Stimulated activated CD8-positive, alpha-beta memory T cell treated with anti-CD3 and anti-CD28 coated beads, Interleukin-4, amount 100 ng/mL, for 4 hours (primary cell): ENCODE results near the gene CDH13.

Experiments
- DNase-seq, 2 donors: peaks; one replicate each; pipeline ENCODE4 v3.0.0-alpha.2; 2020; ENCODE audit warnings: low read depth in 2 of 2, low spot score in 1 of 2

CDH13 gene

DNA sequence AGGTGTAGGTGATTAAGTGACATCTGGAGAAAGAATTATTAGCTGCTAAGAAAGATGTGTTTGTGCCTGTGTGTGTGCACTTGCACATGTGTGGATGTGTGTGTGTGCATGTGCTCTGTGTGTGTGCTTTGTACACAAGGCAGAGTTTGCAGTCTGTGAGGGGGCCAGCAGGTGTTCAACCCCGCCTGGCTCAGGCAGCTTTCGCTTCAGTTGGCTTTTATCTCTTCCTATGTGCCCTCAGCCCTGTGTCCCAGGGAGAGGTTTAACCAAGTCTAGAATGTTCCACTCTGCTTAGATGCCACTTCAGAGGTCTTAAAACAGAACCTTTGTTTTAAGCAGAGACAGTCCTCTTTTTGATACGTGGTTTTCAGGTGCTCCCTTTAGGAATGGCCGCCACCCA is 58.8 kb downstream of the CDH13 start:
- no peak for DNase-seq

DNA sequence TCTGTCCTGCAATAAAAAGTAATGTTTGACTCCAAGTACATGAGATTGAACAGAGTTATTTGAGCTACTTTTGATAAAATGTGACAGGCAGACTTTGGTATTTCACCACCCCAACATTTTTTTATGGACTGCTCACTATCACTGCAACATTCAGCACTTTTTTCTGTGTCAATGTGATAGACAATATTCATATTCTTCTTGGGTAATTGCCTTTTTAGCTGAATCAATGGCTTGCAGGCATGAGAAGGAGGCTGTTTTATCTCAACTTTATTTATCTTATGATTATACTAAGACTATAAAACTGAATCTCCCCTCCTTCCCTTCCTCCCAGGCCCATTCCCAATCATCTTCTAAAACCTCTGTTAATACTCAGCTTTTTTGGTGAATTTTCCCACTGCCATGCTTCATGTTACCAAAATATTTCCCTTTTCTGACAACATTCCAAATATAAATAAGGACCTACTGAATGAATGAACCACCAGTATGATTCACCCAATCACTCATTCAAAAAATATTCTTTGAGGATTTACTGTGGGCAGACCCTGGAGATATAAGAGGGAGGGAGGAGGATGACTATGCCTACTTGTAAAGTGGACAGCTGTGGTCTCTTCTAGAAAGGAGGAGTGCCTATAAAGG is 67.6 kb downstream of the CDH13 start:
- DNase-seq, result no peak

DNA sequence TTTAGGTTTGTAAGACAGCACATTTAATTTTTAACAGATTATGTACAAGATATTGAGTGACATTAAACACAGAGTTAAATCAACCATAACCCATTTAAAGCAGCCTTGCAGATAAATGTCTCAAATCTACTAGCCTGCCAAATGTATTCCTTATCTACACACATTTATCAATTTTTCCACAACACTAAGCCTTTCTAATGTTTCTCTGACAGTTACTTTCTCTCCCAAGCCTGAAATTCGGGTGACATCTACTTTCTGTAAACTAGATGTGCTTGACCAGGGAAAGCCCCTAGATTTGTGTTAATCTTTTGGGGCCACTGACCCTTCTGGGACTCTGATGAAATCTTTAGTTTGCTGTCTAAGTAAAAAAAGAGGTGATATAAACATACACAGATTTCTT is 69.0 kb downstream of the CDH13 start:
- no peak for DNase-seq

DNA sequence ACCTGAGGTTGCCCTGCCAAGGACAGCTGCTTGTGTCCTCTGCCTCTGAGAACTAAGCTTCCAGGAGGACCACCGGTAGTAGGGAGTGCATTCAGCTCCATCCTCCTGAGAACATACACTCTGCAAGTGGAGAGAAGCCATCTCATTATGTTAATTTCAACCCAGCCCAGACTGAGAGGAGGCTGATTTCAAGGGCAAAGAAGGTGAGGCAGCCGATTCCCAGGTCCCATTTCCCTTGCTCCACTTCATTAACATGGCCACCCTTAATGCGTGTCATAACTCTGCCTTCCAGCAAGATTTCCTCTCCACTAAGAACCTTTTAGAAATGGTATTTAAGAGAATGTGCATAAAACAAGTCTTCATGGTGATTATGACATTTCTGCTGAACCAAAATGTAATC is 72.5 kb downstream of the CDH13 start:
- no peak for DNase-seq

DNA sequence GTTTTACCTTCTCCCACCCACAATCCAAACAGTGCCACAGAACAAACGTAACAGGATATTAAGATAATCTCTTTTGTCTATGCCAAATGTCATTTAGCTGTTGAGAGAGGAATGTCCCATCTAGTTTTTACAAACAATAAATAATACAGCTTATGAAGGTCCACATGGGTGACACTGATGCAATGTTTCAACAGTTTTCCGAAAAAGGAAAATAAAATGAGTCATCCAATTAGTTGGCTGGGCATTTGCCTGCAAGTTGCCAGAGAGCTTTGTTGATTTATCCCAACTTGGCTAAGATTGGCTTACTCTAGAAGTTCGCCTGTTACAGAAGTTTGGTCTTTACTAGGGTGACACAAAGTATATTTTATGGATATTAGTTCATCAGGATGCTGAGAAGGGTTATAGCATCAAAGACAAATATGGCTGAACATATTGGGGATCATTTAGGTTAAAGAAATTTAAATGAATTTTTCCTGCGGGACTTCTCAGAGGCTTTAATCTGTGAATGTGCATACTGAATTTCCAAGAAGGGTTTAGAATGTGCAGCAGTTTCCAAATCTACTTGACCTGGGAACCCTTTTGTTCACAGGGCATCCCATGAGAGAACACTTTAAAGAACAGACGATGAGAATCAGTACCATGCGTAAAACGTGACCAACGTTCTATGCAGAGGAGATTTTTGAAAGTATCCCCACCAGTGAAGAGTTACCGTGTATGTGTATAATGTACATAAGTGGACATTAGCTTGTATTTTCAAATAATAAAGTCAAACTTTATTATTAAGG is 73.1 kb downstream of the CDH13 start:
- DNase-seq, result no peak

DNA sequence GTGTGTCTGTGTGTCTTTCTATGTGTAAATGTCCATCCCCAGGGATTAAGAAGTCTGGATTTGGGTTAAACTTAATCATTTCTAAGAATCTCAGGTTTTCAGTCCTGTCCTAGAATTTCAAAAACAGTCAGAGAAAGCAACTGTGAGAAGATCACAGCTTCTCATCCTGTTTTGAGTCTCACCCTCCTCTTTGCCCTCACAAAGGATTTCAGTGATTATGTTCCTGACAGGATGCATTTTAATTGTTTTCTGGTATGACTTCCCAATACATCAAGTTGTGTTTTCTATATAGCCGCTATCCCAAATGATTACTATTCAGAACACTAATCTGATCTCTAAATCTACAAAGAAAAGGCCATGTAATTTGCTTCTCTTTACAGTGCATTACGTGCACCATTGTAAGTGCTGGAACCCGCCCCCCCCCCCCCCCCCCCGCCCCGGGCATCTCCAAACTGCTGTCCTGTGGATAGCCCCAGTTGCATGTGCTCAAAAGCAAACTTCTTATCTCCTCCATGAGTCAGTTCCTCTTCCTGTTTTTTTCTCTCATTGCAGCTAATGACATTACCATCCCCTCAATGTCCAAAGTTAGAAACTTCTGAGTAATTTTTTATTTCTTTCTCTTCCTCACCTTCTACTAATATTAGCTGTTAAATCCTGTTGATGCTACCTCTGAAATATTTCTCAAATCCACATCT is 73.9 kb downstream of the CDH13 start:
- no peak for DNase-seq

DNA sequence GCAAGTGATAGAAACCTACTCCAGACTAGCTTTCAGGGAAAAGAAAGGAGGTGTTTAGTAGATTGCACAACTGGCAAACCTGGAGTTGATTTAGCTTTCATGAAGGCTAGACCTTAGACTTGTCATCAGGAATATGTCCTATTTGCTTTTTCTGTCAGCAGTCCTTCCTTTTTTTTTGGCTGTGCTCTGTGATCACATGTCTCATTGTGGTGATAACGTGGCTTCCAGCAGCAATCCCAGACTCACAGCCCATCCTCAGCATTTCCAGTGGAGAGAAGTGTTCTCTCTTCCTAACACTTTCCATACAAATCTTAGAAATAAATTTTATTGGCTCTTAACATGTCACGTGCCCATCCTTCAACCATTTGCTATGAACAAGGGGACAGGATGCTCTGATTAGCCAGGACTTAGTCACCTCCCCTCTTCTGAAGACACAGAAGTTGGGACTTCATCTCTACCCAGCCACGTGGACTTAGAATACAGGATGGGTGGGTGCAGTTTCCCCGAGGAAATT is 74.7 kb downstream of the CDH13 start:
- no peak for DNase-seq

DNA sequence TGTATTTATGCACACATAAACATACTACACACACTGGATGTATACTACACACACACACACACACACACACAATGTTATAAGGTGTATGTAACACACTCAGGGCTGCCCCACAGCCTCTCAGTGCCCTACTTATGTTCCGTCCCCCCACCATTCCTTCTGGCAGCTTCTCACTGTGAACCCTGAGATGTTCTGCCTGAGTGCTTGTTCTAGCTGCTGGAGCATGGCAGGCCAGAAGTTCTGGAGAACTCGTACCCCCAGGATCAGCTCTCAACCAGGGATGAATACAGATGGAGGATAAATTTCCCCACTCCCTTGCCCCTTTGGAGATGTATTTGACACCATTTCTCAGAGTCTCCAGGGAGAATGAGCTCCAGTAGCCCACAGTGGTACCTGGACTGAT is 76.4 kb downstream of the CDH13 start:
- DNase-seq, result no peak

DNA sequence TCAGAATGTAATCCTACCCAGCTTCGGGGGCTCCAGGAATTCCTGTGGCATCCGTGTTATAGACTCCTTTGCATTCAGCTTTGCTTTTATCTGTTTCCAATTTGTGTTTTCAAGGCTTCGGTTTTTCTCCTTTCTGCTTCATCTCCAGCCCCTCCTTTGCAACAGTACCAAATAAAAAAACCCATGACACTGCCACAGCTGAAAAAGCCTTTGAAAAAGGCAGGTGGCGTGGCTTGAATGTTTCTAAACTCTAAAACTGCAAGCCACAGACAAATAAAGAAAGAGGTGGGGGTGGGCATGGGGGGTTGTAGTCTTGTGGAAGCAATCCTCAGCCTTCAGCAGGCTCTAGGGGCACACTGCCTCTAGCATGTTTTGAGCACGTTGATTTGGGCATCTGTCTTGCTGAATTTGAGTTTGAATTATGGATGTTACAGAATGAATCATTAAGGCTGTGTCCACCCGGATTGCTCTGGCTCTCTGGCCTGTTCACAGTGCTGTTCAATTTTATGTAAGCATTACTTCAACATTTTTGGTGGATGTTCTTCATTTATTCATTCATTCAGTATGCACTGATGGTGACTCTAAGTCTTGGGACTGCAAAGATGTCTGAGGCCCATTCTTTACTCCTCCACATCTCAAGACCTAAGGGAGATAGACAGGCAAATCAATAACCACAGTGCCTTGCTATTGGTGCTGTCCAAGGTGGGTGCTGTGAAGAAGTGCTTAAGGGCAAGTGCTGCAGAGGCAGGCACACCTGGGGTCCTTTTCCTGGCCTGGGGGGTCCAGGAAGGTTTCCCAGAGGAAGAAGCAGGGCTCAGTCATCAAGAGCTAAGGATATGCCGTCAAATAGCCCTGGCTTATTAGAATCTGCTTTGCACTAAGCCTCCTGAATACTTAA is 77.4 kb downstream of the CDH13 start:
- no peak for DNase-seq

DNA sequence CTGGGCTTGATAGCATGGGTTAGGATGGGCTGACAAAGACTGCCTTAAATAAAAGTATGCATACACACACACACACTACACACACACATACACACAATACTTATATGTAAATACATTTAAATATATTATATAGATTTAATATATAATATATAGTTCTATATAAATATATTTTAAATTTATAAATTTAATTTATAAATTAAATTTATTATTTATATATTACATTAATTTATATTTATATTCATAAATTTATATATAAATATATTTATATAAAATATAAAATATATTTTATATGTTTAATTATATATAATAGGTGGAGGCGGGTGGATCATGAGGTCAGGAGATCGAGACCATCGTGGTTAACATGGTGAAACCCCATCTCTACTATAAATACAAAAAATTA is 83.2 kb downstream of the CDH13 start:
- no peak for DNase-seq

DNA sequence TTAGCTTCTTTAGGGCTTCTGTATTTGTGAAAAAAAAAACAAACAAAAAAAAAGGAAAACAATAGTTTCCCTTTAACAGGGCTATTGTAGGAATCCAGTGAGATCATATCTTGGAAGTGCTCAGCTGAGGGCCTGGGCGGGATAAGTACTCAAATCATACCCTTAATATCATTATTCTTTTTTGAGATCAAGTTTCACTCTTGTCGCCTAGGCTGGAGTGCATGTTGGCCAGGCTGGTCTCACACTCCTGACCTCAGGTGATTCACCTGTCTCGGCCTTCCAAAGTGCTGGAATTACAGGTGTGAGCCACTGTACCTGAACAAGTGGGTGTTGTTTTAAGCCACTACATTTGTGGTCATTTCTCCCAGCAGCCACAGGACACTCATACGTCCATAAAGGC is 87.0 kb downstream of the CDH13 start:
- DNase-seq, result no peak

DNA sequence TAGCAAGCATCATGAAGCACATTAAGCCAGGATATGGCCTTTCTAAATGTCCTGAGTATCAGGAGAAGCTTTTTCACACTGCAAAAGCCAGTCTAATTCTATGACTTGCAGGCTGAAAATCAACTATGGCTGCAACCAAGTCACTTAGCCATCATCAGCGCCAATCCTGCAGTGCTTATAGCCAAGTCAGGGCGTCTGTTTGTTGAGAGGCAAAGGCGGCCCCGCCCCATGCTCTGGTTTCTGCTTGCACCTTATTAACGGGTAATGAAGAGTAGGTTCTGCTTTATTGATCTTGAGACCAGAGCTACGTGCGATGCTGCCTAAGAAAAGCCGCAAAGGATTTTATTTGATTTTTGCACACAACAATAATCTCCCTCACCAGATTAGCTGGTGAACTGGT is 88.4 kb downstream of the CDH13 start:
- DNase-seq, result no peak

DNA sequence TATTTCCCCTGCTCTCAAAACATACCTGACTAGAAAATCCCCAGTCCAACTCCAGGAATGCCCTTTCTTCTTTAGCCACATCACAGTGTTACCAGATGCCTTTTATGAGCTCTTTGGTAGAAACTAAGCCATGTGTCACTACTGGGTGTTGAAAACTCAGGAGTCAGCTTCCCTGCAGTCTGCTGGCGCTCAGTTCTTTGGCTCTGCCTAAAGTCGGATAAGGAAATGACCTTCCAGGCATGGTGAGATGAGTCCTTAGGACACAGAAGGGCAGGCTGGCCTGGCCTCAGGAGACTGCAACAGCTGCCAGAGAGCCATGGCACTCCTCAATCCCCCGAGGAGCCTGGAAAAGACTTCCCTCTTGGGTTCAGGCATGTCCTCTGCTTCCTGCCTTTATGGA is 89.1 kb downstream of the CDH13 start:
- DNase-seq, result no peak

DNA sequence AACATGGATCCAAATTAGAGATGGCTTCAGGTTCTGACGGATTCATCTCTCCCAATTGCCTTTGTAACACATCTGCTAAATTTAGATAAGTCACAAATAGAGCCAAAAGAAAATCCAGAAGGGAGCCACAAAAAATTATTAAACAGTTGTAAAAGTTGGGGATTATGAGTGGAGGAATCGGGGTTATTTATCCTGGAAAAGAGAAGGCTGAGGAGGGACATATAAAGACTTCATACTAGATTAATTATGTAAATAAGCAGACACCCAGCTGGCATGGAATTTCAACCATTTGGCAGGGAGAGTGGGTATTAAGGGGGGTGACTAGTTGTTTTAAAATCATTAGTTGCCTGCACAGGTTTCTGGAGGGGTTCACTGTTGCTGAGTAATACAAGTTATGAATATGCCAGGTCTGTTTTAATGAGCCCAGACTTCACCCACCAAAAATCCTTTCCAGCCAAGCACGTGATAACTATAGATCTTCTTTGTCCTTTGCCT is 89.6 kb downstream of the CDH13 start:
- no peak for DNase-seq

DNA sequence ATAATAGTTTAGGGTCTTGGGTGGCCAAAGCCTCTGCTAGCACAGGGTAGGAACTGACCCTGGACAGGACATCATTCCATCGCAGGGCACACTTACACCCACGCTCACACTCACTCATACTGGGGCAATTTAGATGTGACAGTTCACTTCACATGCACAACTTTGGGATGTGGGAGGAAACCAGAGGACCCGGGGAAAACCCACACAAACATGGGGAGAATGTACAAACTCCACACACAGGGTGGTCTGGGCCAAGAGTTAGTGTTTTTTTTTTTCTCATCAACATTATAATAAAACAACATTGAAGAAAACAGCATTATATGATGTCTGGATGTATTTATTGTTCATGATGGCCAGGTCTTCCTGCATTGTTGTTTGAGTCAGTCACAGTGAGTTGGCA is 93.6 kb downstream of the CDH13 start:
- no peak for DNase-seq

DNA sequence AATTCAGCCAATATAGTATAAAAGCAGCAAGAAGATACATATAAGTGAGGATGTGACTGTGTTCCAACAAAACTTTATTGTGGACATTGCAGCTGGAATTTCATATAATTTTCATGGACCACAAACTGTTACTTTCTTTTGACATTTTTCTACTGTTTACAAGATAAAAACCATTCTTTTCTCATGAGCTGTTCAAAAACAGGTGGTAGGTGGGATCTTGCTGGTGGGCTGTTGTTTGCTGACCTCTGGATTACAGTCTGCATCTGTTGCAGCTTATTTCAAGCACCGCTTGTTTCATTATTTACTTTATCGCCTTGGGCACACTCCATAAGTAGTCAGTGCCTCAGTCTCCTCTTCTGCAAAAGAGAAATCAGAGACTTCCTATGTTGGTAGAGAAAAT is 99.5 kb downstream of the CDH13 start:
- DNase-seq, result no peak

DNA sequence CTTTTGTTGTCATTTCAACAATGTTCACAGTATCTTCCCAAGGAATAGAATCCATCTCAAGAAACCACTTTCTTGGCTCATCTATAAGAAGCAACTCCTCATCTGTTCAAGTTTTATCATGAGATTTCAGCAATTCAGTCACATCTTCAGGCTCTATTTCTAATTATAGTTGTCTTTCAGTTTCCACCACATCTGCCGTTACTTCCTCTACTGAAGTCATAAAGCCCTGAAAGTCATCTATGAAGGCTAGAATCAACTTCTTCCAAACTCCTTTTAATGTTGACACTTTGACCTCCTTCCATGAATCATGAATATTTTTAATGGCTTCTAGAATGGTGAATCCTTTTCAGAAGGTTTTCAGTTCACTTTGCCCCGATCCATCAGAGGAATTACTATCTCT is 102.1 kb downstream of the CDH13 start:
- DNase-seq, result no peak

DNA sequence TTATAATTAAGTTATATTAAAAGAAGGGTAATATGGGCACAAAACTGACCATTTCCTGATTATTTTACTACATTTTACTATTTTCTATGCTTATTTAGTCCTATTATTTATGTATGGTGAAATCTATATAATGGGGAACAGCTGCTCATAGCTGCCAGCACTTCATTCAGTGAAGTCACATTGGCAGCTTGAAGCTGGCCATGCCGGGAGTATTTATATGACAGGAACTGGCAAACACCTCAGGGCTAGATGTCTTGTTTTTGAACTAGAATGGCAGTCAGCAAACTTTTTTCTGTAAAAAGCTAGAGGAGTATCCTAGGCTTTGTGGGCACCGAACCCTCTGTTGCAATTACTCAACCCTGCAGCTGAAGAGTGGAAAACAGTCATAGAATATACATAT is 104.1 kb downstream of the CDH13 start:
- DNase-seq, result no peak

DNA sequence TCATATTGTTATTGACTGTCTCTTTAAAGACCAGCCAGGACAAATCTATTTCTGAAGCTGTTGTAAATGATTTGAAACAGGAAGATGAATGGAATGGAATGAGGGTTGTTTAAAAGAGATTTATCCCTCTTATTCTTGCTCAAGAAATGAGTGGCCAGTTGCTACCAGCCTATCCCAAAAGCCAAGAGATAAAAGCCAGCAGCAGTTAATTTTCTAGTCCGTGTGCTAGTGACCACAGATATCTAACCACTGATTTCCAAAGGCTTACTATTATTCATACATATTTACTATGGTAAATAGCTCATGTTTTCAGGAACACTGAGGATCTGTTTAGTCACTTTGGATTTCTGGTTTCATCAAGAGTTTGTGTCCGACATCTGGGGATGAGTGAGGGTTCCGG is 105.7 kb downstream of the CDH13 start:
- no peak for DNase-seq

DNA sequence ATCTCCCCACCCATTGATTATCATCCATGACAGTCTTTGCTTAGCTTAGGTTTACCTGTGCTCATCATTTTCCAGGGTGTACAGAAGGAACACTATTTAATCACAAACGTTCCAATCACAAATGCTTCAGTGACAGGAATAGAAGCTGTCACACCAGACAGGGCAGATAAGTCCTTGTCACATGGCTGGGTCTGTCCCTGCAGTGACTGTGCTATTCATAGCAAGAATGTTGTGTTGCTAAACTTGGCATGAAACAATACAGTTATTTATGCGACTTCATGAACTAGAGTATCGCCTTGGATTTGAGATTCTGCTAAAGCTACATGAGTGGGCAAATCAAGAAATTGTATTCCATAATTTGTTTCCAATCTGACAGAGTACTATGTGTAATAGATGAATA is 108.4 kb downstream of the CDH13 start:
- DNase-seq, result no peak

DNA sequence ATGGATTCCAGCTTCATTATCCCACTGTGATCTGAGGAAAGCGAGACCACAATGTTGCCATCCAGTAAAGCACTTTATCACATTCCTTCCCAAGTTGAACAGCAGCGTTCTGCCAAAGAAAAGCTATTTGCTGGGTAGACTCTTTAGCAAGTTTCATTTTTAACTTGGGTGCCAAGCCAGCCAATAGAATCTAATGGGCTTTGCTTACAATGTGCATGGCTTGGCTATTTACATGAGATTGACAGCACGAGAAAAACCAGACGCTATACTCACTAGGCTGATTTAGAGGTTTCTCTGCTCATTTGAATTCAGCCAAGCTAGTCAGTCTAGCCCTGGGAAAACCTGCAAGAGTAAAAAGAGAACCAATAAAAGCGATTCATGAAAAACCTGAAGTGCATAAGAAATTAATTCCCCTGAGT is 108.9 kb downstream of the CDH13 start:
- DNase-seq, result no peak
